Renal cortex interstitium (tissue), 11 donors: ENCODE data around the gene CDC42. TPM values are rescaled to one million over a fixed set of nuclear protein-coding genes. Genes with fewer than 3 reads are reported as not detected.

Experiments used
- DNase-seq, 11 donors: peaks; one replicate each; pipeline ENCODE4 v3.0.0-alpha.2; 2013; ENCODE audit warnings: low read depth in 9 of 11, low spot score in 4 of 11; ENCODE audit errors: extremely low read depth in 1 of 11
- polyA plus RNA-seq, 3 donors: library from polyadenylated mRNA; unstranded; fragments of 120-200 nt; gene quantifications; one replicate each; pipeline ENCODE4 v1.2.1, GENCODE V29; 2013; ENCODE audit not compliant: insufficient read length in 3 of 3

CDC42 gene
- polyA plus RNA-seq, 3 donors, result 337 to 409 (median 366) TPM

DNA sequence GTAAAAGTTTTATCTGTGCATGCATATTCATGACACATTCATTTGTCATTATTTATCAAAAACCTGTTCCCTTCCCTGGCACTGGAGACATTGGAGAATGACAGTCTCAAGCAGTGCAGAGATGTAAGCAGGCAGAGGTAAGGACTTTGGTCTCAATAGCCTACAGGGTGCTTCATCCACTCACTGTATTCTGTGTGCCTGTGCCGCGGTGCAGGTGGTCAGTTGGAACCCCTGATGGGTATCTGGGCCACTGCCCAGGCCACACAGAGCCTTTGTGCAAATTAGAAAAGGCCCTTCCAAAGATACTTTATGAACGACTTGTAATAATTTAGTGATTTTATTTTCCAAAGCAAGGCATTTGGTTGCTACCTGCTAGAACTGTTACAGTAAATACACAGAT lies 44.0 kb downstream of the CDC42 start:
- DNase-seq, result no peak

DNA sequence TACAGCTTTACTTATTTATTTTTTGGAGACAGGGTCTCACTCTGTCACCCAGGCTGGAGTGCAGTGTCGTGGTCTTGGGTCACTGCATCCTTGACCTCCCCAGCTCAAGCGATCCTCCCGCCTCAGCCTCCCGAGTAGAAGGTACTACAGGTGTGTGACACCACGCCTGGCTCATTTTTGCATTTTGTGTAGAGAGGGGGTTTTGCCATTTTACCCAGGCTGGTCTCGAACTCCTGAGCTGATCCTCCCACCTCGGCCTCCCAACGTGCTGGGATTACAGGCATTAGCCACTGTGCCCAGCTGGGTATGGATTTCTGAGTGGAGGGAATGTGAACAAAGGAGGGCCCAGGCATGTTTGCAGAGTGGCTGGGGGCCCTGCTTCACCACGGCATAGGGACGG lies 46.2 kb downstream of the CDC42 start:
- no peak for DNase-seq

DNA sequence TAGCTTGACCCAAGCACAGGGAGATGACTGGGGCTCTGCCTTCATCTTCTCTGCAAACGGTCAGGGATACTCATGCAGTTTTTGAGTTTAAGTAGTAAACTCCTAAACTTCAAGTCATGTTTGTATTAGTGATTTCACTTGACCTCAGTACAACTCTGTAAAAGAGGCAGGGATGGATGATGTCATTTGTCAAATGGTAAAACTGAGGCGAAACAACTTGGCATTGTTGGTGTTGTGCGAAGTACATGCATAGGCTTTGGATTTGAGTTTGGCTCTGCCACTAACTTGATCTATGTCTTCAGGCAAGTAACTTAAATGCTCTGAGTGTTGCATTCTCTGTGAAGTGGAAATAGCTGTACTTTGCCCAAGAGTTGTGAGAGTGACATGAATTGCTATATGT lies 47.7 kb downstream of the CDC42 start:
- no peak for DNase-seq

DNA sequence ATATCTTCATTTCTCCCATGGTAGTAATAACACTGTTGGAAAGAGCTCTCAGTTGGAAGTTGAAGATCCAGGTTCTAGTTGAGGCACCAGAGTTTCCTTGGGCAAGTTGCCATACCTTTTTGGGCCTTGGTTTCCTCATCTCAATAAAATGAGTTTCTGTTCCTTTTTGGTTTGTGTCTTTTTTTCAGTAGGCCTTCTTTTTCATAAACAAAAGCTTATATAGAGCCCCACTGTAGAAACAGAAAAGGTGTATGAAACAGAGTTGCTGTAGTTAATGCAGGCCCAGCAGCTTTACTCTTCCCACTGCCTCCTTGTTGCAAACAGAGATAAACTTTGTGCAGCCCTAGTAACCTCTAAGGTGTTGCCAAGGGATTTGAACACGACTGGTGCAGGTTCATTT lies 48.7 kb downstream of the CDC42 start:
- DNase-seq, result no peak

DNA sequence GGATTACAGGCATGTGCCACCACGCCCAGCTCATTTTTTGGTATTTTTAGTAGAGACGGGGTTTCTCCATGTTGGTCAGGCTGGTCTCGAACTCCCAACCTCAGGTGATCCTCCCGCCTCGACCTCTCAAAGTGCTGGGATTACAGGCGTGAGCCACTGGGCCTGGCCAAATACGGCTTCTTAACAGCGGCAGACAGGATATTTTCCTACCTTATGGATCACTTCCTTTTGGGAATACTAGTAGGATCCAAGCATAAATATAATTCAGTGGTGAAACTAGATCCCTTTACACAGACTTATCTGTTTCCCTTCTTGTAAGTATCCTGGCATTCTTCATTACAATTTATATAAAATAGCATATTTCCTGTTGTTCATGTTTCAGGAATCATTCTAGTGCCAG lies 49.5 kb downstream of the CDC42 start:
- no peak for DNase-seq

DNA sequence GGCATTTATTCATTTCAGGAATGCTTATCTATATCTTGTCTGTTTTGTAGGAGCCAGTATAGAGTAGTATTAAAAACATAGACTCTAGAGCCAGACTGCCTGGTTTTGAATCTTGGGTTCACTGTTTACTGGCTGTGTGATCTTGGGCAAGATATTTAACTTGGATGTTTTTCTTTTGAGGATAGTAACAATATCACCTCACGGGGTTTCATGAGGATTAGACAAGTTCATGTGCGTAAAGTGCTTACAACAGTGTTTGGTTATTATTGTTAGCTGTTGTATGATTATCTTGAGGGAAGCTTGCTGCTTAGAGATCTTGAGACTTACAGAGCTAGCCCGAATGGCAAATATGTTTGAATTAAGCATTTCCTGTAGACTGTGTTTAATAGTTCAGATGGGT lies 50.2 kb downstream of the CDC42 start:
- no peak for DNase-seq

DNA sequence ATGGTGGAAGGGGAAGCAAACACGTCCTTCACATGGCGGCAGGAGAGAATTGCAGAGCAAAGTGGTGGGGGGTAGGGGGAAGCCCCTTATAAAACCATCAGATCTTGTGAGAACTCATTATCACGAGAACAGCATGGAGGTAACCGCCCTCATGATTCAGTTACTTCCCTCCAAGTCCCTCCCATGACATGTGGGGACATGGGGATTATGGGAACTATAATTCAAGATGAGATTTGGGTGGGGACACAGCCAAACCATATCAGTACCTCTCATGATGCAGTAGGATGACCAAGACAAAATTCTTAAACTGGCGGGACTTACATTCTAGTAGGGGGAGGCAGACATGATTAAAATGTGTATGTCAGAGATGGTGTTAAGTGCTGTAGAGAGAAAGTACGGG lies 51.6 kb downstream of the CDC42 start:
- no peak for DNase-seq

DNA sequence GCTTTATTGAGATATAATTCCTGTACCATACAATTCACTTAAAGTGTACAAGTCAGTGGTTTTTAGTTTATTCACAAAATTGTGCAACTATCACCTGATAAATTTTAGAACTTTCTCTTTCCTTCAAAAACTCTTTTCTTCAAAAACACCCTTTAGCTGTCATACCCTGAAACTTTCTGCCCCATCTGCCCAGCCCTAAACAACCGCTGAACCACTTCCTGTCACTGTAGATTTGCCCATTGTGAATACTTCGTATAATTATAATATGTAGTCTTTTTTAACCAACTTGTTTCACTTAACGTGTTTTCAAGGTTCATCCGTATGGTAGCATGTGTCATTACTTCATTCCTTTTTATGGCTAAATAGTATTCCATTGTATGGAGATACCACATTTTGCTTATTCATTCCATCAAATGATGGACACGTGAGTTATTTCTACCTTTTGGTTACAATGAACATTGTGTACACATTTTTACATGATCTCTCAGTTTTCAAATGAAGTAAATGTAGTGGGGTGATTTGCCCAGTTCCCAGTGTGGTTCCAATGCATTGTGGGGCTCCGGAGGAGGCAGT lies 52.4 kb downstream of the CDC42 start:
- no peak for DNase-seq

DNA sequence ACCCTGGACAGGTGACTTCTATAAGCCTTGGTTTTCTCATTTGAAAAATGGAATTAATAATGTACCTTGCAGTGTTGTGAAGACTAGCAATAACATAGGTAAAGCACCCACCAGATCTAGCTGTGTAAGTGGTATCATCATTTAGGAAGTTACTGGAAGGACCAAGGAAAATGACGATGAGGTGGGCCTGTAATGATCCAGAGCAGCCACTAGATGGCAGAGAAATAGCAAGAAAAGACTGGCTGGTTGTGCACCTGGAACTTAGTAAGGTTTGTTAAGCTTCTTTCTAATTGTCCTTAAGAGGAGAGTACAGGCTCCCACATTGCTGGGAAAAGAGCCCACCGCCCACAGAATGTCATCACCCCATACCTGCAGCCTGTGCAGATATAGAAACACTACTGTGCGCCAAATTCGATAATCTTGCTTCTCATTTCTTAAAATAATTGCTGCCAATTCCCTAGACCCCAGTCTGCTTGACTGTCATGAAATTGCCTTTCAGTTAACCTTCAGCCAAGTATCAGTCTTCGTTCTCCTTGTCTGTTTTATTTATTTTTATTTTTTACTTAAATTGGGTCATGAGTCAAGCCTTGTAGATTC lies 53.2 kb downstream of the CDC42 start:
- DNase-seq, result peak in 3 of 11 donors; percentile 38 to 53 (median 50)

DNA sequence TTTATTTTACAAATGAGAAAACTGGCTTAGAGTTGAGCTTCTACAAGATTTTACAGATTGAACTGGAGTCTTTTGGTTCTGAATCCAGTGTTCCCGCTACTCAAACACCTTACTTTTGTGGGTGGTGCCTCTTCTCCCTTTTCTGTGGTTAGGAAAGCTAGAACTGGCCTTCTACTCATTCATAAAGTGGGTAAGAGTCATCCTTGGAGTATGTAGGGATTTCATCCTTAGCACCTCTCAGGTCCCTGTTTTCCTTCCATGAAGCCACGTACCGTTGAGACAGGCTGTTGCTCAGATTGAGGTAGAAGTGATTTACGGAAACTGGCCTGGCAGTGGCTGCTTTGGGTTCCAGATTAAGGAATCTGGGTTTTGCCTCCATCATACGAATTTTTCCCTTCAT lies 54.6 kb downstream of the CDC42 start:
- no peak for DNase-seq

DNA sequence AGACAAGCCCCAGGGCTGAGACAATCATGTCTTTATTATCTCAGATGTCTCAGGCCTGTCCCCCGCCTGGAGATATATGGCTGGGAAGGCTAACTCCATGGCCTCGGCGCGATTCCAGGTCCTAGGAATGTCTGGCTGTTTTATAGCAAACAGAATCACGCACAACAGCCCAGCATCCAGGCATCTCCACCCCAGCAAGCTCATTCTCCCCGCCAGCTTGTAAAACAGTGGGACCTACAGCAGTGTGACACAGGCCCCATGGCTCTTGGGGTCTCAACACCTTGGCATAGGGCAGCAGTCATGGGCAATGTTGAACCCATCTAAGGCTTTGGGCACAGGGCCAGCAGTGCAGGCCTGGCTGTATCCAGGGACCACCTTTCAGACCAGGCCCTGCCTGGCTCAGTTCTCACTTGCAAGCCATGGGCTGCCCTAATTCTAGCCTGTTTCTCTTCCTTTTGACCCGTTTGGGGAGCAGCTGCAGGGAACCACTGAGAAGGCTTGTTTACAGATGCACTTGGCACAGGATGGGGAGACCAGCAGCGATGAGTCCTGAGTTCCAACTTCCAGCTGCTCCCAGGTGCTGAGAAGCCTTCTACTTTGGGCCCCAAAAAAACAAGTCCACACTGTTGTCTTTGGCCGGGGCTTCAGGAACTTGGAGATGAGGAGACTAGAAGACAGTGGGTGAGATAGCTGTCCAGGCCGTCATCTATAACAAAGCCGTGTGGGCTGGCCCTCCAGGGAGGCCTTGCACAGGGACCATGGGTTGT lies 56.0 kb downstream of the CDC42 start:
- peak in 8 of 11 donors; percentile 39 to 62 (median 54) for DNase-seq

DNA sequence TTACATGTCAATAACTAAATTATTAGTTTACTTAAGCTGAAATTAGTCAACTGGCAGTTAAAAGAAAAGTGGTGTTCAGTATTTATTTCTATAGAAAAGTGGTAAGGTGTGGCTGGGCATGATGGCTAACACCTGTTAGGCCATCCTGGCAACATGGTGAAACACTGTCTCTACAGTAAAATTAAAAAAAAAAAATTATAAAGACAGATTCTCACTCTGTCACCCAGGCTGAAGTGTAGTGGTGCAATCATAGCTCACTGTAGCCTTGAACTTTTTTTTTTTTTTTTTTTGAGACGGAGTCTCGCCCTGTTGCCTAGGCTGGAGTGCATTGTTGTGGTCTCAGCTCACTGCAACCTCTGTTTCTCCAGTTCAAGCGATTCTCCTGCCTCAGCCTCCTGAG lies 57.5 kb downstream of the CDC42 start:
- DNase-seq, result no peak

DNA sequence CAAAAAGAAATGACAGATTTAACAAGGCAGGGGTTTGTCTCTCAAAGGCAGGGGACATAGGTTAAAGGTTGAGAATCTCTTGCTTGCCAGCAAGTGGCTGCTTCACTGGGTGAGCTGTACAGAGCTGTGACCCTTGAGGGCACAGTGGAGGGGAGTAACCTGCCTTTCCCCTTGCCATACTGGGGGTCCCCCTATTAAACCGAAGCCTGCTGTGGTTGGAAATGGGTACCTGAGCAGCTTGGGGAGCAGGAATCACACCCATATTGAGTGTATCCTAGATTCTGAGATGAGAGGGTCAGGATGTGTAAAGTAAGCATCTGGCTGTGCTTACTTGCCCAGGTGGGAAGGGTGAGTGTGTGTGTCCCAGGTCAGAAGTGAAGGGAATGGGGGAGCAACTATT lies 58.6 kb downstream of the CDC42 start:
- DNase-seq, result no peak

DNA sequence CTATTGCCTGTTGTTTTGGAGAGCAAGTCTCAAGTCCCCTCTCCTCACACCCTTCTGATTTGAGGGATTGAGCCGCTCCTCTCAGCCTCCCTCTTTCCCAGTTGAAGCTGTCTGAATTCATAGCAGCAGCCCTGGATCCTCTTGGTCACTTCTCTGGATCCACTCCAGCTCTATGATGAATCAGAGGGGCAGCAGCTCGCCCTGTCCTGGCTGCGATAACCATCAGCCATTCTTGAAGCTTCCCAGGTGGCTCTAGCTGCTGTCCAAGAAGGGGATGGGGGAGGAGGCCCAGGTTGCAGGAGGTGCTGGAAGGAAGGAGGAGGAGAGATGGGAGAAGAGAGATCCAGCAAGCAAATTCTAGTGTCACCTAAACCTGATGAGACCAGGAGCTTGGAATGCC lies 59.1 kb downstream of the CDC42 start:
- DNase-seq, result no peak

DNA sequence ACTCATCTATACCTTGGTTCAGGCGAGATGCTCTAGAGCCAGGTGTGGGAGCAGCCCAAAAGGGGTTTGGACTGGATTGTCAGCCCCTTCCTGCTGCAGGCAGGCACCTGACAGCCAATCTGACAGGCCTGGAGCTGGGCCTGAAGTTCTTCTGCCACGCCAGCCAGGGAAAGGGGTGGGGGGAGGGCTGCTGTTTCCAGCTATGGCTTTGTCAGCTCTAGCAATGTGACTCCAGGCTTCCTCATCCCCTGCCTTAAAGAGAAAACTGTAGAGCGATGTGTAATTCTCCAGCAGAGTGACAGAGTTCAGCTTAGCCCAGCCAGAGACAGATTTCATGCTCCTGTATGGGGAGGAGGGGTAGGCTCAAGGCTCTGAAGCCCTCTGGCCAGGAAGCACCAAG lies 60.0 kb downstream of the CDC42 start:
- DNase-seq, result no peak

DNA sequence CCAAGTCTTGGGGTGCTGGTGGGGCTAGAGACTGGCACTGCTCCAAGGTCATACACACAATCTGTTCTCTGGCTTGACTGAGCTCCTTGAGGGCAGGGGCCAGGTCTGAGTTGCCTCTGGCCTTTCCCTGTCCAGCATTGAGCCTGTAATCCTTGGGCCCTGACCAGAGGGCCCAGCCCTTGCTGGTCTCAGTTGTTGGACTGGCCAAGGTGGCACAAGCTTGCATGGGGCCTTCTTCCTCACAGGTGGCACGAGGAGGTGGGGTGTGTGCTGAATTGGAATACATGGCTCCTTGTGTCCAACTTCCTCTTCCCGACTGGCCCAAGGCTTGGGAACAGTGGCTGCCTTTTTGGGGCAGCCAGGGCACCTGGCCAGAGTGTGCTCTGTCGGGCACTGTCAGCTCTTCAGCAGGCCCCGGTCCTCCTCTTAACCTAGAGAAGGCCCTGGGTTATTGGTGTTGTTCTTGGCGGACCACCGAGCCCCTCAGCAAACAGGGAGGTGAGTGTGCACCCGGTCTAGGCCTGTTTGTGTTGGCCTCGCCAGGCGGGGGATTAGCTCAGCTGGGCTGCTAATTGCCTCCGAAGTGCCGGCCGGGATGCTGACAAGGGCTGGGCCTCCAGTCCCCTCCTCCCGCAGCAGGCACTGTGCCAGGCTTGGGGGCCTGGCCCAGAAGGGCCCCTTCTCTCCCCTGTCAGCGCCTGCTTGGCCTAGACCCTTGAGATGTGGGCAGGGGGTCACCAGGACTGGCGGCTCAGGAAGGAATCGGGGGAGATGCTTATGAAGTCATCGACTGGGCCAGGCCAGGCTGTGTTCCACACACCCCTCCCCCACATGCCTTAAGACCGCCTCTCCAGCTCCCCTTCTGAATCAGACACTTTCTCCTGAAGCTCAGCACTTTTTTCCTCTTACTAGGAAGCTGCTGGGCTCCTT lies 61.8 kb downstream of the CDC42 start:
- DNase-seq, result peak in 5 of 11 donors; percentile 39 to 59 (median 49)

DNA sequence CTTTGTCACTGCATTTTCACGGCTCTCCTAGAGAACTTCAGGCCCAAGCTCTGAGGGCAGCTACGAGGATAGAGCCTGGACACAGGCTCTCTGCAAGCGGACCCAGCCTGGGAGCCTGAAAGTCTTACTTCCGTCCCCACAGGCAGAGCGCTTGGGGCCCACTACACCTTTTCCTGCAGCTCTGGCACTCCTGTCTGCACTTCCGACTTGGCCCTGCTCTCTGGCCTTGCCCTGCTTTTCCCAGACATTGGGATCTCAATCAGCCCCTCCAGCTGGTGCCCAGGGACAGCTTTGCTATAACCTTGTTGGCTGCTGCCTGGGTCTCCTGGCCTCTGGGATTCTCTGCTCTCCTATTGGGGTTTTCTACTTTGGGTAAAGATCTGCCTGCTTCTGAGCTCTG lies 62.8 kb downstream of the CDC42 start:
- DNase-seq, result no peak

DNA sequence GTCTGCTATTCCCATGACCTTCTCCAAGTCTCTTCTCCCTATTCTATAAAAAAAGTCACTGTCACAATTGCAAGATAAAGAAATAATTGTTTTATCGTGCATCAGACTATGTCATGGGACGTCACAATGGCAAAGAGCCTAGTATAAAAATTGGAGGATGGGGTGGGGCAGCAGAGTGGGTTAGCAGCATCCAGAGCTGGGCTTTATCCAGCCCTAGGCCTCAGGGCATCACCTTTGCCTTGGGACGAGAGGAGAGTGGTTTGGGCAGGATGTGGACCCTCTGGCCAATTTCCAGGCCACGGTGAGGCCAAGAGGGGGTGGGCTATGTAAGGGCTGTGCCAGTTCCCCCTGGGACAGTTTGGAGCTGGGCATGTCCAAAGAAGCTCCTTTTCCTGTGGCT lies 64.7 kb downstream of the CDC42 start:
- no peak for DNase-seq

DNA sequence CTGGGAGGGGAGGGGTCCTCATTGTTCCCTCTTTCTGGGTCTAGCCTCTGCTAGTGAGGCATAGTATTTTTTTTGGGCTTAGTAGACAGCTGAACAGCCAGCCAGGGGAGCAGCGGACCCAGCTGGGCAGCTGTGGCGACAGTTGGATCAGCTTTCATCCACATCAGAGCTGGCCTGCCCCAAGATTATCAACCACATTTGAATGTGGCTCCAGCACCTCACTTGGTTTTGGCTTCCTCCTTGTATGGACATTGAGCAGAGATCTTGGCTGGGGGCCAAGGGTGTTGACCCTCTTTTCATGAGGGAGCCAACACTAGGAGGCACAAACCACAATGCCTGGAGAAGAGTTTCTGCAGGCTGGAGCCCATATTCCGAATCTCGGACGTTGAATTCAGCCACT lies 65.3 kb downstream of the CDC42 start:
- no peak for DNase-seq
